GM10248 (cell line): ENCODE data around the gene PANX1.
"Not testable (repeated sequence)": the region's sequence is repeated elsewhere in the genome, so short reads cannot be mapped to it uniquely, and the experiment has no call there.

Experiments
- CTCF ChIA-PET: fragments of 300-600 bp; sonication (Branson Sonifier 250); formaldehyde crosslinking; extraction: SDS; loops from one replicate; lab custom pipeline; 2021; ENCODE audit warnings: antibody characterized with exemption; lab: Yijun Ruan, JAX
- POLR2A ChIA-PET: fragments of 350-650 bp; sonication (Branson Sonifier 250); formaldehyde crosslinking; extraction: SDS; loops from one replicate; lab custom pipeline; 2020; ENCODE audit warnings: antibody characterized with exemption; lab: Yijun Ruan, JAX
- DNase-seq: peaks from one replicate; pipeline ENCODE4 v3.0.0; 2012; ENCODE audit errors: extremely low spot score
- CTCF ChIP-seq: IDR thresholded peaks from 2 replicates; pipeline ENCODE4 v1.5.1; 2012; ENCODE audit warnings: mild to moderate bottlenecking, low read depth; ENCODE audit errors: extremely low read depth, missing control alignments, control extremely low read depth

Gene PANX1

GRCh38 chr11:94112206-94112953 lies 16.3 kb upstream of the PANX1 start:
- DNase-seq: no peak
- CTCF ChIA-PET: interaction anchor here (1.2 kb wide), 1 partner anchor 9 kb away, joined by 3 read pairs; no protein-coding TSS in a partner anchor
- TF ChIP-seq CTCF: no peak
- POLR2A ChIA-PET: no interaction called here

GRCh38 chr11:94117197-94117574 lies 11.5 kb upstream of the PANX1 start:
- TF ChIP-seq CTCF: no peak
- POLR2A ChIA-PET: no interaction called here
- DNase-seq: no peak
- CTCF ChIA-PET: interaction anchor here (1.0 kb wide), 1 partner anchor 9 kb away, joined by 3 read pairs; no protein-coding TSS in a partner anchor

- ChIA-PET POLR2A (no interaction called here), CTCF (no interaction called here)
- no peak for TF ChIP-seq CTCF
- DNase-seq: no peak
Measured at GRCh38 chr11:94117871-94118270, 10.8 kb upstream of the PANX1 start.

GRCh38 chr11:94119676-94120075 lies 9.0 kb upstream of the PANX1 start:
- POLR2A ChIA-PET, DNase-seq: not testable (repeated sequence)
- CTCF ChIA-PET: interaction anchor here (2.2 kb wide), 1 partner anchor 9 kb away, joined by 8 read pairs; the partner anchor contains the start of gene PANX1

GRCh38 chr11:94120516-94120915 lies 8.1 kb upstream of the PANX1 start:
- CTCF ChIA-PET: interaction anchor here (1.1 to 2.2 kb wide), 2 partner anchors 8 to 12 kb away, joined by 3 to 8 read pairs; partner anchors contain the start of gene PANX1
- POLR2A ChIA-PET, DNase-seq: not testable (repeated sequence)

GRCh38 chr11:94120946-94121345 lies 7.7 kb upstream of the PANX1 start:
- no peak for TF ChIP-seq CTCF
- no peak for DNase-seq

GRCh38 chr11:94125407-94126115 lies 3.1 kb upstream of the PANX1 start:
- no peak for DNase-seq
- POLR2A ChIA-PET: no interaction called here
- TF ChIP-seq CTCF: no peak
- CTCF ChIA-PET: interaction anchor here (0.9 kb wide), 1 partner anchor 51 kb away, joined by 3 read pairs; no protein-coding TSS in a partner anchor

More at GRCh38 chr11:94120946-94121345, 7.7 kb upstream of the PANX1 start:
- ChIA-PET CTCF (interaction anchor here (1.1 kb wide), 1 partner anchor 12 kb away, joined by 3 read pairs; no protein-coding TSS in a partner anchor), POLR2A (no interaction called here)
